HG03439 (cell line): Measurements from ENCODE around the gene PMVK.
"Not testable (repeated sequence)": the region's sequence is repeated elsewhere in the genome, so short reads cannot be mapped to it uniquely, and the experiment has no call there.

Experiments used
- ATAC-seq: cut with Tn5 transposase; IDR thresholded peaks from one replicate; pipeline ENCODE4 v1.9.1; 2021; ENCODE audit warnings: mild to moderate bottlenecking, moderate library complexity; ENCODE audit not compliant: unreplicated experiment

Gene PMVK

DNA sequence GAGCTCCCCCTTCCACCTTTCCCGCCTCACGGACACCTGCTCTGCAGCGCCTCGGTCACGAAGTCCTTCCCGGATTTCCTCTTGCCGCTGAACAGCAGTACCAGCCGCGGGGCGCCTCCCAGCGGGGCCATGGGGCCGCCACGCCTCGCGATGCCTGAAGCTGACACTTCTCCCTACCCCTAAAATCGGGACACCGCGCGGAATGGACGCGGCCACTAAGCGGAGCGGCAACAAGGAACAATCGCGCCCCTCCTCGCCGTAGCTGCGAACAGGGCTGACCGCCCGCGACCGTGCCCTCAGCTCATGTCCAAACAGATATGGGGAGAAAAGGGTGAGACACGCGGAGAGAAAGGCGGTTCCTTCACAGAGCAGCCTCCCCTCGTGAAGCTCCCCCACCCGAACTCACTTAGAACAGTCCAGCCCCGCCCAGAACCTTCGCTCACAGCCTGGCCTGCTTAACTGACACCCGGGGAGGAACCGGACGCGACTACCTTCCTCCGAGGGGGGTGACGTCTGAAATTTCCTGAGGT is at the start of gene PMVK:
Gene PMVK (minus strand): TSS at position 165 of the 530 bp plus-strand sequence. CDS start 34 bp downstream, at position 131.
- peak; percentile 71 for ATAC-seq

DNA sequence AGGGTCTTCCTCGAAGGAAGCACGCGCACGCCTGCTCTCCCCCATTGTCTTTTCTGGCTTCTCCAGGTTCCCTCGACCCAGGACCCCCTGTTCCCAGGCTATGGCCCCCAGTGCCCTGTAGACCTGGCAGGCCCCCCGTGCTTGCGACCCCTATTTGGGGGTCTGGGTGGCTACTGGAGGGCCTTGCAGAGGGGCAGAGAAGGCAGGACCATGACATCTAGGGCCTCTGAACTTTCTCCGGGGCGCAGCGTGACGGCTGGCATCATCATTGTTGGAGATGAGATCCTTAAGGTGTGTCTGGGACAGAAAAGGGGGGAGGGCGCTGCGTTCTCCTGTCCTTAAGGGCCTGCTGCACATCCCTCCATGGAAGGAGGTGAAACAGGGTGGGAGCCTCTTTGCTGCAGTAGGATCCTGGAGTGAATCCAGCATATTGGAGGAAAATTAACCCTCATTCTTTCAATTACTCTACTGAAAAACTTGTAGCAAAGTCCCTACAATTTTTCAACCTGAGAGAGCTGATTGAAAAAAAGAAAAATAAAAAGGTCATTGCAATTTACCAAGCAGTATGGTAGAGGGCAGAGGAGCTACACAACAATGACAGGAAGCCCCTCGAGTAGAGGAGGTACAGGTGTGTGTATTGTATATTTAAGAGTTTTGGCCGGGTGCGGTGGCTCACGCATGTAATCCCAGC is 47.4 kb upstream of the PMVK start:
- ATAC-seq: peak; percentile 5

DNA sequence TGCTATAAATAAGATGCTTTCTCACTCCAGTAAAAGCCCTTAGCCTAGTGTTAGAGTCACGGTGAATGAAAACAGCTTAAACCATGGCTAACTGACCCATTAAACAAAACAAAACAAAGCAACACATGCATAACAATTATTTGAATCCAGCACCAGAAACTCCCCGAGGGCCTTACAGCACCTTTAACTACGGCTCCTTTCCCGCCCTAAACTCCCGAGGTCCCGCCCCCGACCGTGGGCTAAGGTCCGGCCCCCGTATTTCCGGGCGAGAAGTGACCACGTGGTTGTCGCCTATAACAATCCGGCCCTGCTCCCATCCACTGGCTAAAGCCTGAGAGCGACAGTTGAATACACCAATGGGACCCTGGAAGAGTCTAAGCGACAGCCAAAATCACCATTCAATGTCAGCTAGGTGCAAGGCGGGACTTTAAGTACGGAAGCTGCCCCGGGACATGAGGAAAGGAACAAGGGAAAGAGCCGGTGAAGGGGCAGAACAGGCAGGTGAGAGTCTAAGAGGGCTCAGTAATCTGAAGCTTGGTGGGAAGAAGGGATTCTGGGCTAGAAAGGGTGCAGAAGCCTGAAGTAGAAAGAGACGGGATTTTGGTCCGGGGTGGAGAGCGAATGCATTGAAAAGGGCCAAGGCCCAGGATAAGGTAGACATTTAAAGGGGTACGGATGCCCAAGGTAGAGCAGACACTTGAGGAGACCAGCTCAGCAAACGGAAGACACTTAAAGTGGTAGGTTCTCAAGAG is 46.6 kb upstream of the PMVK start, which contains the start of gene FLAD1:
Gene FLAD1 (plus strand): TSS at position 448 of the 752 bp plus-strand sequence. CDS start 351 bp downstream, outside the sequence.
- ATAC-seq: peak; percentile 96

- ATAC-seq: no peak
Observed at GRCh38 chr1:154982341-154982740, 45.8 kb upstream of the PMVK start.

DNA sequence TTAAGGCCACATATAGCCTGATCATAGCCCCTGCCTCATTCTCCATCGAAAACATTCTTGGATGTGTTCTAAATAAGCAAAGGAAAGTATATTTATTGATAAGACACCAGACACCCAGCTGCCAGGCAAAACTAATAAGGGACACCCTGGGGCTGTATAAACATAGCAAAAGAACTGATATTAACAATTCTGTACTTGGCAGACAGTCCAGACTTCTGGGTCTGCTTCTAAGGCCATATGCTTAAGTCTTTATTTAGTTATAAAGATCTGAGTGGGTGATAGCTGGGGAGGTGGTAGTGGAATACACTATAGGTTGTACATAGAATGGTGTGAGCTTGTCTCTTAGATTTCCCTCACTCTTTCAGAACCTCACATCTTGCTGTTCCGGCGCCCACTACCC is 41.8 kb upstream of the PMVK start:
- no peak for ATAC-seq

- ATAC-seq: not testable (repeated sequence)
Observed at GRCh38 chr1:154977762-154978161, 41.2 kb upstream of the PMVK start.

DNA sequence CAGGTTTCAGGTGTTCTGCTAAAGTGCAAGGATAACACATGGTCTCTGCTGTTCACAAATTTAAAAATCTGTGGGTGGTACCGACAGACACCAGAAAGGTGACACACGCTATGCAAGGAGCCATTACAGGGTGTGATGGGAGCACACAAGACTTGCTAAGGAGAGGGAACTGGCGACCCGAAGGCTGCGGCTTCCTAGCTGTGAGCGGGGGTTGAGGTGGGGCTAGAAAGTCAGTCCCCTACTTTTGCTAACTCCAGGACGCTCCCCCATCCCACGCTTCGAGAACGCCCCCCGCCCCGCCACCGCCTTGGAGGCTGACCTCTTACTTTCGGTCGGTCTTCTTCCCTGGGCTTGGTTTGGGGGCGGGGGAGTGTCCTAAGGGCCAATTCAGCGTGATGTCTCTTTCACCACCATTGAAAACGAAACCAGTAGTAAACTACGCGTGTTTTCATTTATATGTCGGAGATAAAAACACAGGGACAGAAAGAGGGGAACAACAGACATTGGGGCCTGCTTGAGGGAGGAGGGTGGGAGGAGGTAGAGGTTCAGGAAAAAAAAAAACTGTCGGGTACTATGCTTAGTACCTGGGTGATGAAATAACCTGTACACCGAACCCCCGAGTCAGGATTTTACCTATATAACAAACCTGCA is 39.0 kb upstream of the PMVK start:
- no peak for ATAC-seq

GRCh38 chr1:154974808-154975408 is 38.4 kb upstream of the PMVK start:
- peak; percentile 53 for ATAC-seq

DNA sequence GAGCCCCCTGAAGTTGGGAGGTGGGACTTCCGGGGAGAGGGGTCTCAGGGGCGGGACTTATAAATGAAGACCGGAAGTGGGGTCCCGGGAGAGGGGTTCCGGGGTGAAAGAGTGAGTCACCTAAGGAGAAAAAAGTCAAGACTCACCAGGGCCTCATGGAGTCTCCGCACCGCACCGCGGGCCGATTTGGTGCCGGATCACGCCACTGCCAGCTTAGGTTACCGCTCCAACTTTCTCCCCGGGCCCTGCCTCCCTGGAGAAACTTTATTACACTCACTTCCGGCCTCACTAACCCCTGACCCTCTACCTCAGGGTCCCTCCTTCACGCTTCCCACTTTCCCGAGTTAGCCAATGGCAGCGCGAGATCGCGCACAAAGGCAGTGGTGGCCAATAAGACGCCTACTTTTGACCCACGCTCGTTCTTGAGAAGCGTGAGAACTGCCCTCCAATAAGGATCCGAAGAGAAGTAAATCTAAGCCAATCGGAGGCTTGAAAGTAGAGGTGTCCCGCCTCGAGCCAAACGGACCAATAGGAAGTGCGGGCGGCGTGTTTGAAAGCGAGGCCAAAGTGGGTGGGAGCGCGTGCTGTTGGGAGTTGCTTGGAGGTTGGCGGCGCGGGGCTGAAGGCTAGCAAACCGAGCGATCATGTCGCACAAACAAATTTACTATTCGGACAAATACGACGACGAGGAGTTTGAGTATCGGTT is 37.7 kb upstream of the PMVK start, which contains the start of gene CKS1B:
Gene CKS1B (plus strand): TSS at position 580 of the 706 bp plus-strand sequence. CDS start 65 bp downstream, at position 645.
- peak; percentile 77 for ATAC-seq

- ATAC-seq: peak; percentile 27
Observed at GRCh38 chr1:154973344-154974101, 37.0 kb upstream of the PMVK start.

DNA sequence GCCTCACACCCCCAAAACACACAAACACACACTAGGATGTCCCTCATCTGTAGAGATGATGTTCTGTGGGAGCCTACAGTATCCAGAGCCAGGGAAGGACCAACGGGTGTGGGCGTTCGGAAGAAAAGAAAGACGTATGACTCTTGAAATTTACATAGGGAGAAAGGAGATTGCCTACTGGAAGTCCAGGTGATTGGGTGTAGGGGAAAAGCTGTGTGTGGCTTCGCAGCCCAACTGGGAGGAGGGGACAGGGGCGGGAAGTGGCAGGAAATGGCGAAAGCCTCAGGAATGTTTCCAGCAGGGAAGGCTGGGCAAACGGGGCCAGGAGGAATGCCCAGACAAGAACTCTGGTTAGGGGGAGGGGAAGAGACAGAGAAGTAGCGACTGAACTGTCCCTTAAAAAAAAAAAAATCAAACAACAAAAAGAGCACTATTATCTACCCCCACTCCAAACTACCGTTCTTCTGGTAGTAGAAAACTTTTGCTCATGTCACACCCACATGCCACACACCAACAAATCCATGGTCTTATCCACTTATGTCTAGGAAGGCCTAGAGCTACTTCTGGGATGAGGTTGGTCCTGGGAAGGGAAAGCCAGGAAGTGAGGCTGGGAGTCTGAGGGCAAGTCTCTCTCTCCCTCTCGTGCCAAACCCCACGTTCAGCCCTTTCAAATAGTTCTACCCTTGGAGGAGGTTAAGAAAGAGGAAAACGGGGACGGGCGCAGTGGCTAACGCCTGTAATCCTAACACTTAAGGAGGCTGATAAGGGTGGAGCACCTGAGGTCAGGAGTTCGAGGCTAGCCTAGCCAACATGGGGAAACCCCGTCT is 36.2 kb upstream of the PMVK start:
- ATAC-seq: no peak

DNA sequence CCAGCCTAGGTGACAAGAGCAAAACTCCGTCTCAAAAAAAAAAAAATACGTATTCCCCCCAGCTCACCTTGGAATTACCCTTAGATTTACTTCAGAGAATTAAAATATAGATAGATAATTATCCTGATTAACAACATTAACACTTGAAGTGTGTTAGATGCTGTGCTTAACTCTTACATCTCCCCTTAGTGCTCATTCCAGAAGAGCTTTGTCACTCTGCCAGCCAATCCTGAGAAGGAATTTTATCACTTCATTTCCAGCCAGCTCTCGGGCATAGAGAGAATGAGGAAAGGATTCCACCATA is 35.6 kb upstream of the PMVK start:
- ATAC-seq: no peak

DNA sequence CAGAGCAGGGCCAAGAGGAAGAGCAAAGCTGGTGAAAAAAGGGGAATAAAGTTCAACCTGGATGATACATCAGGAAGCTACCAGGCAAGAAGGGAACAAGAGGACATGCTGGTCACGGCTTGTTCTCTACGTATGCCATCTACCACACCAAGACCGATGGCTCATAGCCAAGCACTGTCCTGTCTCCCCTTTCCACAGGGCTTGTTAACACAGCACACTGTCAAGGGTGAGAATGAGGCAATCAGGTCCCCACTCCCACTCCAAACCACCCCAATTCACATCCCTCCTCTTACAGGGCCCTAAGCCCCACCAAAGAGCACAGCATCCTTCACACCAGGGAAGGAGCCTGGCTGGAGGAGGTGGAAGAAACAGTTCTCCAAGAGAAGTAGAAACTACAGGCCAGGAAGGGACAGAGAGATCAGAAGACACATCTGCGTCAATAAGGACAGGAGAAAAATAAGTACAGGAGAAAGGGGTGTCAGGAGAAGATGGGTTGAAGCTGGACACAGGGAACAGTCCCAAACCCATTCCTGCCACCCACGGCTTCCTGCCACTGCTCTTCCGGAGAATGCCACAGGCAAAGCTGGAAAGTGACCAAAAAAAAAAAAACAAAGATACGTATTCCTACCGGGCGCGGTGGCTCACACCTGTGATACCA is 35.0 kb upstream of the PMVK start:
- ATAC-seq: no peak

GRCh38 chr1:154970631-154971340 is 34.3 kb upstream of the PMVK start, which contains the start of gene SHC1:
SHC1 (minus strand) TSS chr1:154970747; CDS start chr1:154970526, 221 bp downstream.
- no peak for ATAC-seq

DNA sequence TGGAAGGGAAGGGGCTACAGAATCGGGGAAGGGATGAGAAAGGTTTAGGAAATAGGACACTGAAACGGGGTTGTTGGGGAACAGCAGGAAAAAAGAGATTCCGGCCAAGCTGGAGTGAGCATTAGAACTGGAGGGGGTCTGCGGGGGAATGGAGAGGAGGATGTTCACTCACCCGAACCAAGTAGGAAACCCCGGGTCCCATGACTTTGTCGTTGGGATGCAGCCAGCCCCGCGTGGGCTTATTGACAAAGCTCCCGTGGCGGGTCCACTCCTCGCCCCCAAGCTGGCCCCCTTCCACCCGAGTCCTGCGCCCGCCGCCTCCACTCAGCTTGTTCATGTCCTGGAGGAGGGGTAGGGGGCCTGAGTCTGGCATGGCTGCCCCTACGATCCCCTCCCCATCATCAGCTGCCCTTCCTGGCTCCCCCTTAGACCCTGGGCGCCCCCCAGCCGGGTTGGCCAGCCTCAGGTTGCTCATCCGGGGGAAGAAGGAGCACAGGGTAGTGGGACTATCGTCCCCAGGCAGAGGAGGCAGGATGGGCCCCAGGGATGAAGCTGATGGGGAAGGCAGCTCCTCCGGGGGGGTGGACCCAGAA is 33.4 kb upstream of the PMVK start:
- ATAC-seq: no peak

- no peak for ATAC-seq
Observed at GRCh38 chr1:154969246-154969645, 32.7 kb upstream of the PMVK start.

DNA sequence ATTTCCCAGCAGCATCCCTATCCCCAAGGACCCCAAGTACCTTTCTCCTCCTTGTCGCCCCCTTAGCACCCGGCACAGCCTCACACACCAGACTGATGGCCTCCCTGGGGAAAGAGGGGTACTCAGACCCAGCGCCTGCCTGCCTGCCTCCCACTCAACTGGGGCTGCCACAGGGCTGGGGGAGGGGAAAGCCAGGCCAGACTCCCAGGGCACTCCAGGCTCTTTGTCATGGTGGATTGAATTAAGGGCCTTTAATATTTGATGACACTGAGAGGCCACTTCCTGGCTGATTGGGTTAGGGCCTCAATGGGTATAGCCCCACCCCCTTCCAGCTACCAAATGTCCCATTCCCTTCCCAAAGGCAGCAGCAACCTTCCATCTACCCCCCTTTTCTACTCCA is 32.2 kb upstream of the PMVK start:
- no peak for ATAC-seq
